NCI-H2107 (cell line): ENCODE data around the gene NIPAL3.
A peak's percentile ranks its signal among the peaks of the same experiment; 100 is the strongest.
"Not testable (repeated sequence)": the region's sequence is repeated elsewhere in the genome, so short reads cannot be mapped to it uniquely, and the experiment has no call there.

ENCODE experiments used
- DNase-seq: peaks from one replicate; lab custom pipeline; 2025; lab: John Stamatoyannopoulos, UW

NIPAL3 gene

GRCh38 chr1:24421502-24421901 is 5.9 kb downstream of the NIPAL3 start:
- DNase-seq = no peak

- no peak for DNase-seq
Observed at GRCh38 chr1:24424207-24424606, 8.6 kb downstream of the NIPAL3 start.

GRCh38 chr1:24424990-24425389 is 9.4 kb downstream of the NIPAL3 start:
- no peak for DNase-seq

GRCh38 chr1:24425441-24425840 is 9.8 kb downstream of the NIPAL3 start:
- DNase-seq = no peak

GRCh38 chr1:24425922-24426321 is 10.3 kb downstream of the NIPAL3 start:
- no peak for DNase-seq

GRCh38 chr1:24426744-24427544 is 11.3 kb downstream of the NIPAL3 start:
- DNase-seq = peak; percentile 41

GRCh38 chr1:24427545-24427862 is 11.9 kb downstream of the NIPAL3 start:
- DNase-seq = peak; percentile 28

- no peak for DNase-seq
Observed at GRCh38 chr1:24435782-24436365, 20.3 kb downstream of the NIPAL3 start.

GRCh38 chr1:24437631-24438396 is 22.2 kb downstream of the NIPAL3 start:
- DNase-seq = no peak

- no peak for DNase-seq
Observed at GRCh38 chr1:24438423-24438901, 22.9 kb downstream of the NIPAL3 start.

GRCh38 chr1:24440436-24440835 is 24.8 kb downstream of the NIPAL3 start:
- no peak for DNase-seq

- DNase-seq = no peak
Observed at GRCh38 chr1:24441480-24441879, 25.9 kb downstream of the NIPAL3 start.

- no peak for DNase-seq
Observed at GRCh38 chr1:24441996-24442668, 26.5 kb downstream of the NIPAL3 start.

GRCh38 chr1:24442764-24443163 is 27.2 kb downstream of the NIPAL3 start:
- DNase-seq = no peak

- no peak for DNase-seq
Observed at GRCh38 chr1:24443241-24443656, 27.6 kb downstream of the NIPAL3 start.

GRCh38 chr1:24446446-24446845 is 30.8 kb downstream of the NIPAL3 start:
- not testable (repeated sequence) for DNase-seq

GRCh38 chr1:24450316-24450715 is 34.7 kb downstream of the NIPAL3 start:
- no peak for DNase-seq

GRCh38 chr1:24450857-24451397 is 35.3 kb downstream of the NIPAL3 start:
- DNase-seq = no peak

- DNase-seq = no peak
Observed at GRCh38 chr1:24451746-24452145, 36.1 kb downstream of the NIPAL3 start.

GRCh38 chr1:24452922-24453485 is 37.4 kb downstream of the NIPAL3 start:
- DNase-seq = no peak

GRCh38 chr1:24454673-24455072 is 39.1 kb downstream of the NIPAL3 start:
- DNase-seq = no peak

GRCh38 chr1:24455272-24455671 is 39.7 kb downstream of the NIPAL3 start:
- DNase-seq = no peak
